Measurements from ENCODE around the gene ANKRD13B. TPM values are rescaled to one million over a fixed set of nuclear protein-coding genes. Genes with fewer than 3 reads are reported as not detected.

The ANKRD13B gene
- total RNA-seq, 1 donor from 2014 or later = 24.5 TPM

DNA sequence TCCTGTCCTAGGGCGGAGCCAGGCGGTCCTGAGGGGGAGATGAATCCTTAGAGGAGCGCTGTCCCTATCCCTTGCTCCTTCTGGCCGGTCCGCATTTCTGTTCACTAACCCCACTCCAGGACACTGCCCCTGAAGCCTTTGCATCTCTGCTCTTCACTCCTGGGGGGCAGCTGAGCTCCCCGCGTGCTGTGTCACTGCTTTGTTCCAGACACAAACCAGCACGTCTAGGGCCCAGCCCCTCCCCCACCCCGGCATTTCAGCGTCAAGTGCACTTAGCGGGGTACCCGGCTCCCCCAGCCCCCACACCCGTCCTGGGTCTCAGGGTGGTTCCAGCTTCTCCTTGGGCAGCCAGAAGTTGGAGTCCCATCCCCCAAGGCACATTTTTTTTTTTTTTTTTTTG lies 20.9 kb downstream of the ANKRD13B start:
- TF ChIP-seq, protein P1, sequence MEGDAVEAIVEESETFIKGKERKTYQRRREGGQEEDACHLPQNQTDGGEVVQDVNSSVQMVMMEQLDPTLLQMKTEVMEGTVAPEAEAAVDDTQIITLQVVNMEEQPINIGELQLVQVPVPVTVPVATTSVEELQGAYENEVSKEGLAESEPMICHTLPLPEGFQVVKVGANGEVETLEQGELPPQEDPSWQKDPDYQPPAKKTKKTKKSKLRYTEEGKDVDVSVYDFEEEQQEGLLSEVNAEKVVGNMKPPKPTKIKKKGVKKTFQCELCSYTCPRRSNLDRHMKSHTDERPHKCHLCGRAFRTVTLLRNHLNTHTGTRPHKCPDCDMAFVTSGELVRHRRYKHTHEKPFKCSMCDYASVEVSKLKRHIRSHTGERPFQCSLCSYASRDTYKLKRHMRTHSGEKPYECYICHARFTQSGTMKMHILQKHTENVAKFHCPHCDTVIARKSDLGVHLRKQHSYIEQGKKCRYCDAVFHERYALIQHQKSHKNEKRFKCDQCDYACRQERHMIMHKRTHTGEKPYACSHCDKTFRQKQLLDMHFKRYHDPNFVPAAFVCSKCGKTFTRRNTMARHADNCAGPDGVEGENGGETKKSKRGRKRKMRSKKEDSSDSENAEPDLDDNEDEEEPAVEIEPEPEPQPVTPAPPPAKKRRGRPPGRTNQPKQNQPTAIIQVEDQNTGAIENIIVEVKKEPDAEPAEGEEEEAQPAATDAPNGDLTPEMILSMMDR (IDR thresholded peaks at IDR 0.05) = no peak
- DNase-seq (ENCODE audit: low spot score) = peak; percentile 59
- no peaks in the 10 kb centered on the region for H3K36me3 Mint-ChIP-seq (ENCODE audit: low read depth)
- H3K9me3 Mint-ChIP-seq (ENCODE audit: low read depth) = no peaks in the 10 kb centered on the region
- no peak overlapping the region for H3K27ac Mint-ChIP-seq (ENCODE audit: unreplicated experiment)
- peaks cover 2% of the 10 kb centered on the region for H3K27me3 Mint-ChIP-seq (ENCODE audit: low read depth)
- H3K4me1 Mint-ChIP-seq (ENCODE audit: low read depth) = peaks cover 24% of the 10 kb centered on the region
- H3K4me3 Mint-ChIP-seq (ENCODE audit: unreplicated experiment) = no peak overlapping the region

DNA sequence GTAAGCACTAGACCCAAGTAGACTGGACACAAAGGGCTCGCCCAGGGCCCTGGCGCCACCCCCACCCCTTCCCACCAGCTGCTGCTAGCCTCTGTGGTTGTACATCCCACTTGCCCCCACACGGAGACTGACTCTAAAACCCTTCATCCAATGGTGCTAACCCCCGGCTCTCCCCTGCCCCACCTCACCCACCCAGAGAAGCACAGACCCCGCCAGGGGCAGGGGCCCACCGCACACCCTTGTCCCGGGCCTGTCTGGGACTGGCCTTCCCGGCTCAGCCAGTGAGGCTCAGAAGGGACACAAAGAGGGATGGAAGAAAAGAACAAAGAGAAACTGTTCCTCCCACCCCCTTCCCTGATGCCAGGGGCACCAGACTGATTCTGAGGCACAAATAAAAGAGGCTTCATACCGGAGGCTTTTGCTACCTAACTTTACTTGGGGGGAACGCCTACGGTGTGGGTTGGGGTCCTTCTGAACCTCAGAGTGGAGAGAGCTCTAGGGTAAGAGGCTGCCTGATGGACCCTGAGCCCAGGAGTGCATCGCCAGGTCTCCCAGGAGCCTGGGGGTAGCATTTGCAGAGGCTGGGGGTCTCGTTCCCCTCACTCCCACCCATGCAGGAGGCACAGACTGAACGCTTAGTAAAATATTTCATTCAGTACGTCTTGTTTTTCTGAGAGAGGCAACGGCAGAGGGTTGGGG lies 21.6 kb downstream of the ANKRD13B start:
- peak overlapping the region; percentile 65 for H3K27ac Mint-ChIP-seq (ENCODE audit: unreplicated experiment)
- H3K36me3 Mint-ChIP-seq (ENCODE audit: low read depth) = no peaks in the 10 kb centered on the region
- peaks cover 30% of the 10 kb centered on the region for H3K4me1 Mint-ChIP-seq (ENCODE audit: low read depth)
- no peaks in the 10 kb centered on the region for H3K9me3 Mint-ChIP-seq (ENCODE audit: low read depth)
- TF ChIP-seq, protein P1 (IDR thresholded peaks at IDR 0.05) = no peak
- peaks cover 2% of the 10 kb centered on the region for H3K27me3 Mint-ChIP-seq (ENCODE audit: low read depth)
- peak overlapping the region; percentile 35 for H3K4me3 Mint-ChIP-seq (ENCODE audit: unreplicated experiment)
- DNase-seq (ENCODE audit: low spot score) = no peak

- Mint-ChIP-seq H3K36me3 (ENCODE audit: low read depth) (no peaks in the 10 kb centered on the region), H3K27ac (ENCODE audit: unreplicated experiment) (peak overlapping the region; percentile 65), H3K4me1 (ENCODE audit: low read depth) (peaks cover 35% of the 10 kb centered on the region), H3K9me3 (ENCODE audit: low read depth) (no peaks in the 10 kb centered on the region), H3K27me3 (ENCODE audit: low read depth) (peaks cover 2% of the 10 kb centered on the region), H3K4me3 (ENCODE audit: unreplicated experiment) (peak overlapping the region; percentile 77)
- TF ChIP-seq, protein P1 (IDR thresholded peaks at IDR 0.05) = no peak
- no peak for DNase-seq (ENCODE audit: low spot score)
Observed at GRCh38 chr17:29615048-29615385, 22.1 kb downstream of the ANKRD13B start.

DNA sequence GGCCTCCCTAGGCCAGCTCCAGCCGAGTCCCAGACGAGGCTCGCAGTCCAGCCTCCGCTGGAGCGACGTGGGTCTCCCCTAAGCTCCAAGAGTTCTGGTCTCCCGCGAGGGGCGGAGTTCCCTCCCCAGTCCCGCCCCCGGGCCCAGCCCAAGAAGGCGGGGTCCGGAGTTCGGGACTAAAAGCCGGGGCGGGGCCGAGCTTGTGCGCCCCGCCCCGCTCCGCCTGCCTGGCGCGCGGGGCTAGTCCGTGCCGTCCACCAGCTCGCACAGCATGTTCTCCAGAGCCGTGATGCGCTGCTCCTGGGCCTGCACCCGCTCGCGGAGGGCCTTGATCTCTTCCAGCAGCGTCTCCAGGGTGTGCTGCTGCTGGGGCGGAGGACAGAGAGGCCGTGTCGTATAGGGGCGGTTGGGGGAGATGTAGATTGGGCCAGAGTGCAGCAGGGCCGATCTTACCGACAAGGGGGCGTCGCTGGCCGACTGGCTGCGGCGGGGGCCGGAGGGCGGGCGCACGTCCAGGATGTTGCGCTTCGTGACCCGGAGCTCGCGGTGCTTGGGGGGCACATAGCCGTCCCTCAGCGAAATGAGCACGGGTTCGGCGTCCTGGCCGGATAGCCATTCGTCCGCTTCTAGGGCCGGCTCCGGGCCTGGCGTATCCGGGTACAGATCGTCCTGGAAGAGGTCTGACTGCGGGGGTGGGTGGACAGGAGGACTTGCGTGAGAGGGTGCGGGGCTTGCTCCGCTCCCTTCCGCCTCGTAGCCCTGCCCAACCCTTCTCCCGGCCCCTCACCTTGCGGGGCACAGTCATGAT lies 22.8 kb downstream of the ANKRD13B start:
- peak; percentile 87 for DNase-seq (ENCODE audit: low spot score)
- H3K4me3 Mint-ChIP-seq (ENCODE audit: unreplicated experiment) = peak overlapping the region; percentile 77
- H3K27me3 Mint-ChIP-seq (ENCODE audit: low read depth) = peaks cover 2% of the 10 kb centered on the region
- peaks cover 37% of the 10 kb centered on the region for H3K4me1 Mint-ChIP-seq (ENCODE audit: low read depth)
- no peaks in the 10 kb centered on the region for H3K9me3 Mint-ChIP-seq (ENCODE audit: low read depth)
- no peaks in the 10 kb centered on the region for H3K36me3 Mint-ChIP-seq (ENCODE audit: low read depth)
- H3K27ac Mint-ChIP-seq (ENCODE audit: unreplicated experiment) = peak overlapping the region; percentile 59
- TF ChIP-seq, protein P1 (IDR thresholded peaks at IDR 0.05) = no peak

DNA sequence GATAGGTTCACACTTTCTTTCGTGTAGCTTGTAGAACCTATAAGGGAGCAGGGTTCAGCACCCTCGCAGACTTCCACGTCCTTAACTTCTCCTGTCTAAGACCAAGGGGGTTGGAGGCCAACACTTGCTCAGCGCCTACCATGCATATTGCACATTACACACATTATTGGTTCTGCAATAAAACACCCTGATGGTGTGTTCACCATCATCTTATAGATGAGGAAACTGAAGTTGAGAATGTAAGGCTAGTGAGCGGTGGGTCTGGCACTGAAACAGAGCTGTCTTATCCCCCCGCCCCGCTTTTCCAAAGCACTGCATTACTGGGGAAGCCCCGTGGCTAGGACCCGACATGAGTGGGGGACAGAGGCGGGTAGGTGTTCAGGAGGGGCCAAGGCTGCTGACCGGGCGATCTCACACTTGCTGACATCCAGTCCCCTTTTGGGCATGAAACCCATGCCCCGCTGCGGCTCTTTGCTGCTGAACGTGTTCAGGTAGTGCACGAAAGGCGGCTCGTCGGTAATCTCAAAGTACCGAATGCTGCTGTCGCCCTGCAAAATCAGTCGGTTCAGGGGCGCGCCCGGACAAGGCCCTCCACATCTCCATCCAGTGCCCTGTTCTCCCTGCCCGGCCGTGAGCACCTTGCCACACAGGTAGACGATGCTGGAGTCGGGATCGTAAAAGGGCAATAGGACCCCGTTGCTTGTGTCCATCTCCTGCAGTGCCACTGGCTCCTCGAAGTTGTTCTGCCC lies 23.5 kb downstream of the ANKRD13B start:
- H3K9me3 Mint-ChIP-seq (ENCODE audit: low read depth) = no peaks in the 10 kb centered on the region
- H3K36me3 Mint-ChIP-seq (ENCODE audit: low read depth) = no peaks in the 10 kb centered on the region
- H3K27ac Mint-ChIP-seq (ENCODE audit: unreplicated experiment) = no peak overlapping the region
- peaks cover 41% of the 10 kb centered on the region for H3K4me1 Mint-ChIP-seq (ENCODE audit: low read depth)
- TF ChIP-seq, protein P1 (IDR thresholded peaks at IDR 0.05) = no peak
- H3K4me3 Mint-ChIP-seq (ENCODE audit: unreplicated experiment) = peak overlapping the region; percentile 77
- H3K27me3 Mint-ChIP-seq (ENCODE audit: low read depth) = peaks cover 2% of the 10 kb centered on the region
- DNase-seq (ENCODE audit: low spot score) = peak; percentile 92
